ENCODE results near the gene CST8. TPM values are rescaled to one million over a fixed set of nuclear protein-coding genes. Genes with fewer than 3 reads are reported as not detected.

Gene CST8
- total RNA-seq, 1 experiment from 2014 or later: not detected

- no peaks in the 10 kb centered on the region for H3K79me1 ChIP-seq (ENCODE audit: insufficient read depth, low read depth, low read length, poor library complexity, severe bottlenecking)
- H3K23me2 ChIP-seq (ENCODE audit: insufficient read length, low read depth, low read length, poor library complexity, severe bottlenecking): no peaks in the 10 kb centered on the region
- no peak within 1 kb of the TSS for H2AK5ac ChIP-seq (ENCODE audit: insufficient read length, low read length)
- H3K56ac ChIP-seq (ENCODE audit: insufficient read length, low read depth, low read length): no peak within 1 kb of the TSS
- H3K18ac ChIP-seq (ENCODE audit: insufficient read length, low read depth, low read length): peak within 1 kb of the TSS; percentile 16
- no peak within 1 kb of the TSS for H2BK5ac ChIP-seq (ENCODE audit: insufficient read length, low read length)
- no peak within 1 kb of the TSS for H3K4me2 ChIP-seq (ENCODE audit: insufficient read depth, insufficient read length, low read length)
- H4K8ac ChIP-seq (replicated peaks; ENCODE audit: insufficient read length, low read depth, low read length): no peak within 1 kb of the TSS
- H3K9ac ChIP-seq (ENCODE audit: extremely low read depth, insufficient read length, low read length): no peak within 1 kb of the TSS
- peaks cover 0 to 5% of the 10 kb centered on the region in 2 experiments; a peak in 3 of 5 replicates for H3K9me3 Mint-ChIP-seq
- no peak within 1 kb of the TSS; the same call in 1 of the 2 replicates for H3K14ac ChIP-seq (ENCODE audit: insufficient read depth, low read length)
- H3K27ac Mint-ChIP-seq: no peak within 1 kb of the TSS
- H3K23ac ChIP-seq (ENCODE audit: insufficient read length, low read depth, low read length): no peak within 1 kb of the TSS
- H3K27ac ChIP-seq (ENCODE audit: insufficient read length, low read depth, low read length): no peak within 1 kb of the TSS
- H2BK120ac ChIP-seq (ENCODE audit: low read depth, low read length, poor library complexity, severe bottlenecking): no peak within 1 kb of the TSS
- peaks cover 11 to 14% of the 10 kb centered on the region in 2 experiments for H3K4me1 Mint-ChIP-seq
- peaks cover 9% of the 10 kb centered on the region for H3K27me3 Mint-ChIP-seq (ENCODE audit: low read depth)
- no peaks in the 10 kb centered on the region for H3K79me2 ChIP-seq (ENCODE audit: insufficient read depth, low read length)
- no peak for DNase-seq
- no peak within 1 kb of the TSS for H2BK20ac ChIP-seq (ENCODE audit: low read depth, low read length, poor library complexity, severe bottlenecking)
- WGBS (ENCODE audit: extremely low coverage, insufficient read length, low lambda C conversion rate): no CpG with 5 or more reads among the region's 4 CpGs
- no peak within 1 kb of the TSS for H4K5ac ChIP-seq (ENCODE audit: insufficient read length, low read depth, low read length)
- H4K20me1 ChIP-seq (ENCODE audit: control insufficient read depth, insufficient read depth, insufficient read length): no peaks in the 10 kb centered on the region
- H4K91ac ChIP-seq (ENCODE audit: insufficient read length, low read depth, low read length): no peak within 1 kb of the TSS
- no peak within 1 kb of the TSS for H2BK12ac ChIP-seq (ENCODE audit: insufficient read length, low read depth, low read length)
- H3K36me3 Mint-ChIP-seq (ENCODE audit: insufficient read depth in 1 of 3, low read depth in 3 of 3): peaks cover 3 to 6% (median 4%) of the 10 kb centered on the region in 3 experiments; a peak in 6 of 7 replicates
- H3K4ac ChIP-seq (ENCODE audit: low read depth, low read length): no peak within 1 kb of the TSS
- no peak within 1 kb of the TSS for H3T11ph ChIP-seq (ENCODE audit: low read length)
- TF ChIP-seq CTCF (conservative IDR thresholded peaks at IDR 0.05): no peak
- H3K4me1 ChIP-seq (ENCODE audit: insufficient read depth, low read length): peaks cover 3% of the 10 kb centered on the region; the same call in 1 of the 2 replicates
- H3K9me3 ChIP-seq (ENCODE audit: control insufficient read depth, low read depth, low read length): no peaks in the 10 kb centered on the region
- H2AFZ ChIP-seq (ENCODE audit: low read length): no peak within 1 kb of the TSS
- no peaks in the 10 kb centered on the region for H3K27me3 ChIP-seq (ENCODE audit: insufficient read depth, low read length)
- H2BK15ac ChIP-seq (ENCODE audit: low read depth, low read length): no peak within 1 kb of the TSS
- no peak within 1 kb of the TSS for H3K4me3 Mint-ChIP-seq
Measured at GRCh38 chr20:23452776-23453175, 38.1 kb upstream of the CST8 start, which contains the start of gene CST11. CST11 (minus strand) TSS chr20:23452876; CDS start chr20:23452811, 65 bp downstream.
